HCT116 (cell line): ENCODE data around the gene ATG12. TPM values are rescaled to one million over a fixed set of nuclear protein-coding genes. Genes with fewer than 3 reads are reported as not detected.

ENCODE experiments used
- ATAC-seq: fragments of 200-7000 bp; cut with Tn5 transposase; 2 replicates; pipeline ENCODE4 v1.9.1; 2020; ENCODE audit warnings: mild to moderate bottlenecking, moderate library complexity
- BruUV-seq: library from RNA; stranded (reverse); fragments of 400-500 nt; replicated peaks from 2 replicates; lab custom pipeline; 2021; lab: Mats Ljungman, UMichigan
- CTCF ChIA-PET: fragments of 300-600 bp; sonication (Branson Sonifier 250); formaldehyde crosslinking; loops from one replicate; lab custom pipeline; 2021; ENCODE audit warnings: antibody characterized with exemption; lab: Charles Lee
- POLR2A ChIA-PET: fragments of 300-600, 350-600 bp; sonication (Branson Sonifier 250); formaldehyde crosslinking; loops from one replicate; lab custom pipeline; 2021; ENCODE audit warnings: antibody characterized with exemption; lab: Charles Lee
- RAD21 ChIA-PET, 2 experiments: fragments of 300-600 bp; sonication (Branson Sonifier 250); formaldehyde crosslinking; loops; one replicate each; lab custom pipeline; 2023; ENCODE audit warnings: low total read pairs in 2 of 2; ENCODE audit not compliant: uncharacterized antibody in 2 of 2, unreplicated experiment in 2 of 2, low non-redundant PET in 1 of 2; lab: Charles Lee
- DNase-seq: peaks from one replicate; pipeline ENCODE4 v3.0.0-alpha.2; 2010; ENCODE audit warnings: low read depth, low spot score
- H2AFZ ChIP-seq: fragments of 200-600 bp; shearing (Covaris generic), sonication (generic); 2 replicates; pipeline ENCODE4 v1.6.1; 2017; ENCODE audit warnings: low read depth, mixed run types, mixed read lengths, antibody characterized with exemption, low read length; ENCODE audit not compliant: poor library complexity, severe bottlenecking
- H3K27ac ChIP-seq: 2 replicates; pipeline ENCODE4 v1.5.1; 2012; ENCODE audit warnings: low read depth, low read length
- H3K27me3 ChIP-seq: fragments of 200-600 bp; sonication (generic); 2 replicates; pipeline ENCODE4 v1.6.1; 2016; ENCODE audit warnings: mixed run types, low read length, mixed read lengths; ENCODE audit not compliant: insufficient read depth
- H3K36me3 ChIP-seq, 2 experiments: fragments of 200-500 bp in 1 of 2; fragments of 200-600 bp in 1 of 2; sonication (Bioruptor generic) in 1 of 2; sonication (generic) in 1 of 2; 2 replicates each; pipeline versions ENCODE4 v1.5.1 to v1.6.1; 2014 to 2016; ENCODE audit warnings: low read length in 2 of 2, inconsistent platforms in 1 of 2, mixed read lengths in 1 of 2, mixed run types in 1 of 2; ENCODE audit not compliant: insufficient read depth in 2 of 2, control insufficient read depth in 1 of 2
- H3K4me1 ChIP-seq, 2 experiments: fragments of 200-600 bp in 1 of 2; sonication (generic) in 1 of 2; 2 replicates each; pipeline versions ENCODE4 v1.5.1 to v1.6.1; 2012 to 2017; ENCODE audit warnings: low read length in 2 of 2, inconsistent platforms in 1 of 2, mild to moderate bottlenecking in 1 of 2, mixed read lengths in 1 of 2, mixed run types in 1 of 2, moderate library complexity in 1 of 2; ENCODE audit not compliant: insufficient read depth in 2 of 2, control insufficient read depth in 1 of 2
- H3K4me2 ChIP-seq: fragments of 200-600 bp; sonication (generic); 2 replicates; pipeline ENCODE4 v1.6.1; 2017; ENCODE audit warnings: mixed run types, low read length, mixed read lengths
- H3K4me3 ChIP-seq, 2 experiments: fragments of 200-600 bp in 1 of 2; sonication (generic) in 1 of 2; replicated peaks in 1 of 2; 2 replicates each; pipeline ENCODE4 v1.5.1; 2011 to 2016; ENCODE audit warnings: low read length in 2 of 2, control low read depth in 1 of 2, low read depth in 1 of 2, mild to moderate bottlenecking in 1 of 2, mixed read lengths in 1 of 2, mixed run types in 1 of 2
- H3K79me2 ChIP-seq: fragments of 200-600 bp; sonication (generic); 2 replicates; pipeline ENCODE4 v1.6.1; 2017; ENCODE audit warnings: mild to moderate bottlenecking, mixed run types, low read length, moderate library complexity, mixed read lengths; ENCODE audit not compliant: insufficient read depth
- H3K9ac ChIP-seq: fragments of 200-600 bp; sonication (generic); 2 replicates; pipeline ENCODE4 v1.6.1; 2016; ENCODE audit warnings: low read length, mixed read lengths
- H3K9me2 ChIP-seq: fragments of 200-600 bp; sonication (generic), shearing (Covaris generic); 2 replicates; pipeline ENCODE4 v1.6.1; 2017; ENCODE audit warnings: mixed run types, mild to moderate bottlenecking, moderate library complexity; ENCODE audit not compliant: insufficient read depth
- H3K9me3 ChIP-seq, 2 experiments: fragments of 200-500 bp in 1 of 2; fragments of 200-600 bp in 1 of 2; sonication (Bioruptor generic) in 1 of 2; sonication (generic) in 1 of 2; 2 replicates each; pipeline ENCODE4 v1.6.1; 2014 to 2017; ENCODE audit warnings: low read length in 2 of 2, mixed read lengths in 2 of 2, inconsistent platforms in 1 of 2, low read depth in 1 of 2, mild to moderate bottlenecking in 1 of 2, mixed run types in 1 of 2, moderate library complexity in 1 of 2; ENCODE audit not compliant: control insufficient read depth in 1 of 2, insufficient read depth in 1 of 2
- H4K20me1 ChIP-seq: fragments of 200-600 bp; sonication (generic), shearing (Covaris generic); 2 replicates; pipeline ENCODE4 v1.6.1; 2017; ENCODE audit warnings: mixed run types, mild to moderate bottlenecking, moderate library complexity; ENCODE audit not compliant: insufficient read depth
- EZH2phosphoT487 ChIP-seq: fragments of 200-600 bp; IDR thresholded peaks from 2 replicates; pipeline ENCODE4 v1.6.1; 2018; ENCODE audit warnings: antibody characterized with exemption, borderline replicate concordance
- REST ChIP-seq: IDR thresholded peaks from 2 replicates; pipeline ENCODE4 v1.6.1; 2012; ENCODE audit warnings: low read depth
- SIN3A ChIP-seq: IDR thresholded peaks from 2 replicates; pipeline ENCODE4 v1.6.1; 2012; ENCODE audit warnings: low read depth
- ZBTB33 ChIP-seq: IDR thresholded peaks from 2 replicates; pipeline ENCODE4 v1.6.1; 2011; ENCODE audit warnings: mild to moderate bottlenecking, low read length, moderate library complexity; ENCODE audit not compliant: insufficient replicate concordance; ENCODE audit errors: extremely low read depth
- ZNF274 ChIP-seq: fragments of 200-500 bp; sonication (Bioruptor generic); IDR thresholded peaks from 2 replicates; pipeline ENCODE4 v1.6.1; 2014; ENCODE audit warnings: mild to moderate bottlenecking, low read depth, low read length, inconsistent platforms
- intact Hi-C: fragments of 100-400 bp; cut with micrococcal nuclease; formaldehyde crosslinking; loops from 2 replicates; pipeline ENCODE4 v1.10.0; 2022
- total RNA-seq: library from RNA; stranded (reverse); gene quantifications from one replicate; pipeline ENCODE4 v1.2.1, GENCODE V29; 2021; ENCODE audit not compliant: unreplicated experiment

Gene ATG12
- total RNA-seq, 1 experiment from 2014 or later: 270 TPM

GRCh38 chr5:115843444-115844130, 2.2 kb upstream of the ATG12 start:
- Histone ChIP-seq H3K79me2 (peaks cover 96% of the 10 kb centered on the region), H3K9ac (peak overlapping the region; percentile 82), H3K27ac (peak overlapping the region; percentile 96), H3K4me3 (peak overlapping the region; percentile 83 to 87), H2AFZ (no peak overlapping the region), H4K20me1 (no peaks in the 10 kb centered on the region), H3K27me3 (no peaks in the 10 kb centered on the region), H3K4me2 (peak overlapping the region; percentile 91), H3K9me3 (no peaks in the 10 kb centered on the region), H3K36me3 (peaks cover 0 to 6% of the 10 kb centered on the region in 2 experiments; a peak in 2 of 4 replicates), H3K9me2 (no peaks in the 10 kb centered on the region), H3K4me1 (peaks cover 47 to 70% of the 10 kb centered on the region in 2 experiments)
- BruUV-seq: no TSS peak
- intact Hi-C loops: loop anchor here (2.0 kb wide), 1 partner anchor 189 kb away; the partner anchor contains the start of gene ARL14EPL
- RAD21 ChIA-PET: no interaction called here
- POLR2A ChIA-PET: interaction anchor here (1.1 to 1.5 kb wide), 2 partner anchors 9 to 83 kb away, joined by 3 to 4 read pairs; no protein-coding TSS in a partner anchor
- CTCF ChIA-PET: no interaction called here
- no peak for TF ChIP-seq SIN3A
- no peak for TF ChIP-seq REST
- TF ChIP-seq EZH2phosphoT487: no peak
- no peak for TF ChIP-seq ZBTB33
- TF ChIP-seq ZNF274: no peak
- DNase-seq: no peak
- no peak for ATAC-seq
